Suppressor macrophage (primary cell): Measurements from ENCODE around the gene NHERF2.

Experiments used
- DNase-seq, 4 experiments: peaks; one replicate each; pipeline ENCODE4 v3.0.0-alpha.2; 2020 to 2022

Gene NHERF2

DNA sequence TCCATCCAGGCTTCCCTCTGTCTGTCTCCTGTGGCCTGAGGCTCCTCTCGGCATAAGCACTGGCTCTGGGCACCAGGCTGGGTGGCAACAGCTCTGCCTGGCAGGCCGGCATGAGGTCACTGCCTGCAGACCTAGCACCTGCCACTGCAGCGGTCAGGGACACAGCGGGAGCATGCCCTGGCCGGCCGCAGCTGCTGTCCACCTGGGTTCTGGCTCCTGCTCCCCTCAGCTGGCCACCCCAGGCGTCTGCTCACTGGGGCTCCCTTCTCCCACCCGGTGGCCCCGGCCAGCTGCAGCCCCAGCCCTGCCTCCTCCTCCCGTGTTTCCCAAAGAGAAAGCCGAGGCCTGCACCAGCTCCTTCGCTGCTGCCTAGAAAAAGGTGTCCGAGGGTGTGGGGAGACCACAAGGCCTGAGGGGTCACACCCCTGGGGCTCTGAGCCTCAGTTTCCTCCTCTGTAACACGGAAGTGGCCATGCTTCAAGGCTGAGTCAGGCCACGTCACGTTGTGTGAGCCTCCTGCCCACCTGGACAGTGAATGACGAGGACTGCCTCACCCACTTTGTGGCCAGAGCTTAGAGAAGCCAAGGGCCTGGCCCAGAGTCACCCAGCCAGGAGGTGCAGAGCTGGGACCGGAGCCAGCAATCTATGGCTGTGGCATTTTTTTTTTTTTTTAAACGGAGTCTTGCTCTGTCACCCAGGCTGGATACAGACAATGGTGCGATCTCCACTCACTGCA lies 14.3 kb downstream of the NHERF2 start:
- no peak for DNase-seq

DNA sequence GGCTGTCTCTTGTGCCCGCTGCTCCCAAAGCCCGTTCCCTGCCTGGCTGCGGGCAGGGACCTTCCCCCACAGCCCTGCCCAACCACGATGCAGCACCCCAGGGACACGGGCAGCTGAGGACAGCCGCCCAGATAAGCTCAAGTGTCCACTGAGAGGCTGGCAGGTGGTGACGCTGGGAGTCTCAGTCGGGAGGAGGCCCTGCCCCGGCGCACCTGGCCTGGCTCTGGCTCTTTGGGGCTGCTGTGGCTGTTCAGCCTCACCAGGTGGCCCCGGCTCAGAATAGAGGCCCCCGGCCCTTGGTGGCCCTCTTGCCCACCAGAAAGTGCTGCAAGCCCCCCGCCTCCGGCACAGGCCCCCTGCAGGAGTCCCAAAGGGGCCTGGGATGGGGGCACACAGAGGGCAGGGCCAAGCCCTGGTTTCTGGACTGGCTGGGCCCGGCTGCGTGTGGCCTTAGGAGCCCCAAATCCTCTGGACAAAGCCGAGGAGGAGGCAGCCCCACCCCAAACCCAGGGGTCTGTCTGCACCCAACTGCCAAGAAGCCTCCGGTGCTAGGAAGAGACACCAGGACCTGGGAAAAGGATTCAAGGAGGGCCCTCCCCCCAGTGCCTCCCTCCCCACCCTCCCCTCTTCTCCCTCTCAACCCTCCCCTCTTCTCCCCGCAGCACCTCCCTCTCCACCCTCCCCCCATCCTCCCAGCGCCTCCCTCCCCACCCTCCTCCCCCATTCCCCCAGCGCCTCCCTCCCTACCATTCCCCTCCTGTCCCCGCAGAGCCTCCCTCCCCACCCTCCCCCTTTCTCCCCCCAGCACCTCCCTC lies 15.7 kb downstream of the NHERF2 start:
- DNase-seq, result no peak

DNA sequence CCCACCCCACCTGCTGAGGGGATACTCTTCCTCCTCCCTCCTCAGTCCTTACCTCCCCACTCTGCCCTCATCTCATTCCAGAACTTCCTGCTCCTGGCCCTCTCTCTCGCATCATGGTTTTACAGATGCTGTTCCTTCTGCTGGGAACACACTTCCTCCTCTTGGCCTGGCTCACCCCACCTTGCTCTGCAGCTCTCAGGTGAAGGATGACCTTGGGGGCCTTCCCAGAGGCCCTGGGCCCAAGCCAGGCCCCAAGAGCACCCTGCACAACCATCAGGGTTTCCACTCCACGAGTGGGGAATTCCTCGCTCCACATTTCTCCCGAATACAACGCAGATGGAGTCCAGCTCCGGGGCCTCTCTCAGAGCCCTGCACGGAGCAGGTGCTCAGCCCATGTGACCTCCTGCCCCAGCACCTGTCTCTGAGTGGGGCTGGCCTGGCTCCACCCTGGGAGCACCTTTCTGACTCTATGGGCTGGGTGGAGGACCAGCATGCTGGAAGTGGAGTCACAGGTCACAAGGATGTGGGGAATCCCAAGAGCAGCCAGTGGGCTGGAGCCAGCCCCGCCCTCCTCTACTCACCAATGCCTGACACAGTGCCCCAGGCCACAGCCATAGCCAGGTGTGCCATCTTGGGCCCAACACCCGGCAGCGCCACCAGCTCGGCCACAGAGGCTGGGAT lies 16.4 kb downstream of the NHERF2 start:
- DNase-seq, result peak in 3 of 4 experiments; percentile 23 to 40 (median 26)

DNA sequence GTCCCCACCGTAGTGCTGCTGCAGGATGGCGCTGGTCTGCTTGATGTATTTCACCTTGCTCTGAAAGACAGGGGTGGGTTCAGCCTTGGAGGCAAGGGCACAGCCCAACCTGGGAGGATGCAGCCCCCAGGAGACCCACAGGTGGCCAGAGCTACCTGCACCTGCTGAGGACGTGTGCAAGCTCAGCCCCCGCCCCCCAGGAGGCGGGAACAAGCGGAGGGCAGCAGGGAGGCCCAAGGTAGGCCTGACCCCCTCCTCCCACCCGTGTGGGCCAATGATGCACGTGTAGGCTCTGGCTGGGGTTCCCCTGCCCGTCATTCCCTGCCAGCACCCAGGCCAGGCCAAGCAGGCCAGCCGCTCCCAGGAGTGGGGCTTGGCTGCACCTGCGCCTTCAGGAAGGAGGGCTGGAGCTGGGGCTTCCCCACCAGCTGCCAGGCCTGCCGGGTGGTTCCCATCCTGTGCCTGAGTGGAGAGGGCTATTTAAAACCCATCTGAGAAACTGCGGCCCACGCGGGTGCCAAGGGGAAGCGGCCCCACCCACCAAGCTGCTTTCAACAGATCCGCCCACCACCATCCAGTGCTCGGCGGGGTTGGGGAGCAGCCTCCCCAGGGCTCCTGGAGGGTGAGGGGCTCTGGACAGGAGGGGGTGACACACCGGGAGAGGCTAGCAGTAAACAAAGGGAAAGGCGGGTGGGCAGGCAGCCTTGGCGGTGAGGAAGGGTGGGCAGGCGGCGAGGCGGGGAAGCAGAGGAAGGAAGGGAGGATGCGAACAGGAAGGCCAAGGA lies 17.2 kb downstream of the NHERF2 start:
- peak; percentile 82 to 93 (median 88) for DNase-seq

DNA sequence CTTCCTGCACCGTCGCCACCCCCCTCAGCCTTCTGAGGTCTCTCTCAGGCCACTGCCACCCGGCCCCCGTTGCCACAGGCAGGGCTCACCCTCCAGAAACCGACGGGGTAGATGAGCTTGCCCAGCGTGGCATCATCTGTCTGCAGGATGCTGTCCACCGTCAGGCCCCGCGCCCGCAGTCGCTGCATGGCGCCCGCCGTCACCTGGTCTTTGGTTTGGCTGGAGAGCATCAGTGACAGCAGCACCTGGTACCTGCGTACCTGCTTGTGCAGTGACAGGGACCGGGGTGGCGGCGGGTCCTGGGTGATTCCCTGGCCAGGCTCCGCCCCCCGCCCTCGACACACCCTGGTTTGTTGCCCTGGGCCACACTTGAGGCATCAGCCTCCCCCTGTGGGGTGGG lies 17.8 kb downstream of the NHERF2 start:
- DNase-seq, result peak in 1 of 4 experiments; percentile 8

DNA sequence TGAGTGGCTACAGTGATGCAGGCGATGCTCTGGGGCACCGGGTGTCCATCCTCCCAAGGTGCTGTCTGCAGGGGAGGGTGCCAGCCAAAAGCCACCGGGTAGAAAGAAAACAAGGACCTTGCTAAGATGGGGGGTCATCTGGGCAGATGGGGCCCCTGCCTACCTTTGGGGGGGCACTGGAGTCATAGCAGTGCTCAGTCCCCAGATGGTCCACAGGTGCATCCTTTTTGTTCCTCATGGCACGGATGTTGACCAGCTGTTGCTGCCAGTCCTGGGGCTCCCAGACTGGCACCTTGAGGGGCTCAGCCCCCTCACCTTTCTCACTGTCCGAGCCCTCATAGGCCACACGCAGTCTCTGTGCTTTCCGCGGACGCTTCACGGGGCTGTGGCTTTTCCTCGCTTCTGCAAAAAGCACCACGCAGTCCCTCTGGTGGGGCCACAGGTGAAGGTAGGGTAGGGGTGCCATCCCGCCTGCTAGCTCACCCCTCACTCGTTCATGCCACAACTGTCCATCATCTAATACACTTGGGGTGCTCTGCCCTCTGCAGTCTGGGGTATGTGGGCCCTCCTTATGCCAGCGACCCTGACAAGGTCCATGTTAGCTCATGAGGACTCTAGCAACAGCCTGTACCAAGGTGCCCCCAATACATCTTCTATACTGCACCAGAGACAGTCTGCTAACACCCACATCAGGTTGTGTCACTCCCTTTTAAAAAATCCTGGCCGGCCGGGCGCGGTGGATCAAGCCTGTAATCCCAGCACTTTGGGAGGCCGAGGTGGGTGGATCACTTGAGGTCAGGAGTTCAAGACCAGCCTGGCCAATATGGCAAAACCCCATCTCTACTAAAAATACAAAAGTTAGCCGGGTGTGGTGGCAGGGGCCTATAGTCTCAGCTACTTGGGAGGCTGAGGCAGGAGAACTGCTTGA lies 19.5 kb downstream of the NHERF2 start:
- DNase-seq, result no peak

DNA sequence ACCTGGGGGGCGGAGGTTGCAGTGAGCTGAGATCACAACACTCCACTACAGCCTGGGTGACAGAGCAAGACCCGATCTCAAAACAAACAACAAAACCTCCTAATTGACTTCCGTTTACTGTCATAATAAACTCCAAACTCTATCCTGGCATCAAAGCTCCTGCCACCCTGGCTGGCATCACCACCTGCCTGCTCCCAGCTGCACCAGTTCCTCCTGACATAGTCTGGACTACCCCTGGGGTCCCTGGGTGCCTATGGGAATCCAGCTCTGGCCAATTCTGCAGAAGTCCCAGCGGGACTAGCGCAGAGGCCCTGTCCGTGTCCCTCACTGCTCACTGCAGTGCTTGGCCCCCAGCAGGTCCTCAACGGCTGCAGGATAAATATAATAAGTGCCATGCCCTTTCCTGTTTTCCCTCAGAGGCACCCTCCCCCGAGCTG lies 20.2 kb downstream of the NHERF2 start:
- DNase-seq, result no peak

DNA sequence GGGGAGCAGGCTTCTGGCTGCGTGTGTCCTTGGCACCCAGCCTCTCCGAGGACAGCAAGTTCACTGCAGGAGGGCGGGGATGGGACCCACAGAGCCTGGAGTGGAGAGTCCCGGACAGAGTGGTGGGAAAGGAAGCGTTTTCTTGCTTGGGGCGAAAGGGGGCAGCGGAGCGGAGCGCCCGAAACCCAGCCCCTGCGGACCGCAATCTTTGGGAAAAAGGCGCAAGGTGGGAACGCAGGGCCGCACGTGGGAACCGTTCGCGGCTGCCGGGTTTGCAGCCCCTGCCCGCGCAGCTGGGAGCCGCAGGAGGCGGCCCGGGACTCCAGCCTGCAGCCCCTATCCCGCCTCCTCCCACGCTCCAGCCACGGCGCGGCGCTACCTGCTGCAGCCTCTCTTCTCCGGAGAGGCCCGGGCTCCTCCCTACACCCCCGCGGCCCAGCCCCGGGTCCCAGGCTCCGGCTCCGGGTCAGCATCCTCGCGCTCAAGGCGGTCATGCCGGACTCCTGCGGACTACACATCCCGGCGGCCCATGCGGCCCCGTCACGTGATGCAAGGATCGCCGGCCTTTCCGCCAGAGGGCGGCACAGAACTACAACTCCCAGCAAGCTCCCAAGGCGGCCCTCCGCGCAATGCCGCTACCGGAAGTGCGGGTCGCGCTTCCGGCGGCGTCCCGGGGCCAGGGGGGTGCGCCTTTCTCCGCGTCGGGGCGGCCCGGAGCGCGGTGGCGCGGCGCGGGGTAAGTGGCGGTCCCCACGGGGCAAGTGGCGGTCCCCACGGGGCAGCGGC lies 20.8 kb downstream of the NHERF2 start, which contains the start of the genes NTHL1 and TSC2:
NTHL1 (minus strand) TSS at position 505 of the 786 bp plus-strand sequence; CDS start at position 494, 11 bp downstream.
TSC2 (plus strand) TSS at position 656 of the 786 bp plus-strand sequence. CDS start 631 bp downstream, outside the sequence.
- peak; percentile 97 to 98 (median 98) for DNase-seq

DNA sequence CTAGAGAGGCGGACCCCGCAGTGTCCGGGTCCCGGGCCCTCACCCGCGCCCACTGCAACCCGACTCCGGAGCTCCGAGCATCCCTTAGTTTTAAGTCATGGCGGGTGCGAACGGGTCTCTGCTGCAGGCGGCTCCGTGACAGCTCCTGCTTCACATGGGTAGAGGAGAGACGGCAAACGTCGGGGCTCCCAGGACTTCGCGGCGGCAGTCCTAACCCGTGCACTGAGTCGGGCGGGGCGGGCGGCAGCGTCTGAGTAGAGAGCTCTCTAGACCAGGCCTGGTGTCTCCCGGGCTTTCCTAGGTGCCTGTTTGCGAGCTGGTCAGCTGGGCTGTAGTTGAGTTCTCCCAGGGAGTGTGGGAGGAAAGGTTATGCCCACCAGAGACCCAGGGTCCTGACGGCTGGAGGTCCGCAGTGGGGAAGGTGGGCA lies 21.4 kb downstream of the NHERF2 start:
- DNase-seq, result no peak

DNA sequence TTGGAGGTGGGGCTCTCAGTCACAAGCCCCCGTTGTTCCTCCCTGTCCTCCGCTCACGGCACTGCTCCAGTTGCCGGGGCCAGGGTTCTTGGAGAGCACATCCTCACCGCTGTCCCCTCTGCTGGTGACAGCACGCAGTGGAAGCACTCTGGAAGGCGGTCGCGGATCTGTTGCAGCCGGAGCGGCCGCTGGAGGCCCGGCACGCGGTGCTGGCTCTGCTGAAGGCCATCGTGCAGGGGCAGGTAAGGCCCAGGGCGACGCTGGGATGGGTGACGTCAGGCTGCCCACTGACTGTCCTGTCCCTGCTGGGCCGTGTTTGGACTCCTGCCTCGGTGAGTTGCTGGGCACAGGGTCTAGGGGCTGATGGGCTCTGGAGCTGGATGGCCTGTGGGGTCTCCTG lies 26.5 kb downstream of the NHERF2 start:
- DNase-seq, result no peak

DNA sequence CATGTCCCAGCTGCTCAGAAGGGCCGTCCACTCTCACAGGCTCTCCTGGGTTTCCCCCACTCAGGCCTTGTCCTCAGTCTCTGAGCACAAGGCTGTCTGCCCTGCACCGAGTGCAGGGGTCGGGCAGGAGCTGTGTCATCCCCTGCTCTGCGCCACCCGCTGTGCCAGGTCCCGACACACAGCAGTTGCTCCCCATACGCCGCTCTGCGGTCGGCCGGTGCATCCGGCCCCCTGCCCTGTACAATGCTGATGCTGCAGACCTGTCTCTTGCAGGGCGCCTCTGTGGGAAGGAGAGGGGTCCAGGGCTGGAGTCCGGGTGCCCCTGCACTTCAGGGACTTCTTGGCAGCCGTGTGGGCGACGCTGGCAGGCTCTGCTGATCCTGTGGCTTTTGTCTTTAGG lies 27.2 kb downstream of the NHERF2 start:
- DNase-seq, result no peak

DNA sequence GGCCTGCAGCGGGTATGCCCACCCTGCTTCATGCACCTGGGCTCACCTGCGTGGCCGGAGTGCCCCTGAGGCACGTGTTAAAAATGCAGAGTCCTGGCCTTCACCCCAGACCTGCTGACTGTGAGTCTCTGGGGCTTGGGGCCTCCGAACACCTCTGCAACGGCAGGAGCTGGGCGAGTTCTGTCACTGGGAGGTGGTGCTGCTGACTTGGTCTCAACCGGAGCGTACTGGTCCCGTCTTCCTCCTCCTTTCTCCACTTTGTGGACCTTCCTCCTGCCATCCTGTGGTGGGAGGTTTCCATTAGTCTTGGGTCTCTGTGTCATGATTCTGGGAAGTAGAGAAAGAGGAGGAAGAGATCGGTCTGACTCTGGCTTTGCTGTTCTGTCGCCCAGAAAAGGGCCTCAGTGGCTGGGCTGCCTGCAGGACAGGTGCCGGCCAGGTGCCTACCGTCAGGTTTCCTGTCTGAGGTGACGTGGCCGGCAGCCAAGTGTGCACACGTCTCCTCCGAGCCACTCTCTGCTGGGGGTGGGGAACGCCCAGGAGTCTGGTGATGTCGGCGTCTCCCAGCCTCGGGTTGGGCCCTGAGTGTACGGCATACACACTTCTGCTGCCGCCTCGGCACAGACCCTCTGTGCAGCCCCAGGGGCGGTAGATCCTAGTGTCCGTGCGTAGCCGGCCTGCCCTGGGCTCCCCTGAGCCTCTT lies 28.0 kb downstream of the NHERF2 start:
- no peak for DNase-seq

DNA sequence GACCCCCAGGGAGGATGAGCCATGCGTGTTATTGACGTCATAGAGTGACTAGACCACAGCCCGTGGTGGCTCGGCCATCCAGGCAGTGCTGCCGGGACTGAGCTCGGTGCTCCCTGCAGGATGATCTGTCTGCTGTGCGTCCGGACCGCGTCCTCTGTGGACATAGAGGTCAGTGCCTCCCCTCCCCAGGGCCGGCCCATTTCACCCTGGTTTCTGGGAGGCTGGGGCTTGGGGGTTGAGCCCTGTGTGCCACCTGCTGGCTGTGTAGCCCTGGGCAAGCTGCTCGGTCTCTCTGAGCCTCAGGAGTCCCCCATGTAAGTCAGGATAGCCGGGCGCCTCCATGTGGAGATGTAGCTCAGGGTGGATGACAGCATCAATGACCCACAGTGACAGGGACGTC lies 29.4 kb downstream of the NHERF2 start:
- peak in 2 of 4 experiments; percentile 17 to 32 for DNase-seq

DNA sequence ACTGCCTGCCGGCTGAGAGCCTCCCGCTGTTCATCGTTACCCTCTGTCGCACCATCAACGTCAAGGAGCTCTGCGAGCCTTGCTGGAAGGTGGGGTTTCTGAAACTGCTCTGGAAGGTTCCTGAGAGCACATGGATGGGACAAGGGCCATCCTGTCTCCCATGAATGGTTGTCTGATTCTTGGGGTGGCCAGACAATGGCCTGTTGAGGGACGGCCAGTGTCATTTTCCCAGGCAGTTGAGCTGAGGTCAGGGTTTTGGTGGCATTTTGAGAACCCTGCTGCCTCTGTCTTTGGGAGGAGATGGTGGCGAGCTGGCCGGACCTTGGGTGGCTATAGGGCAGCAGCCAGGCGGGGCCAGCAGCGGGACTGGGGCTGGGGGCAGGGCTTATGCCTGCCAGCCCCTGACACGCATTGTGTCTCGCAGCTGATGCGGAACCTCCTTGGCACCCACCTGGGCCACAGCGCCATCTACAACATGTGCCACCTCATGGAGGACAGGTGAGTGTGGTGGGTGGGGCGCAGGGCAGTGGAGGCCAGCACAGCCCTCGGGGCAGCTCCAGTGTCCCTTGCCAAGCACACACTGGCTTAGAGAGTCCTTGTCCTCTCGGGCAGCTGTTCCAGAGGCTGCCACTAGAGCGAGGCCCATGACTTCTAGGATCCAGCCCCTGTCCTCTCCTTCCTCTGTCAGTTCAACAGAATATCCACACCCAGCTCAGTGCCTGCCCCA lies 30.1 kb downstream of the NHERF2 start:
- DNase-seq, result no peak

DNA sequence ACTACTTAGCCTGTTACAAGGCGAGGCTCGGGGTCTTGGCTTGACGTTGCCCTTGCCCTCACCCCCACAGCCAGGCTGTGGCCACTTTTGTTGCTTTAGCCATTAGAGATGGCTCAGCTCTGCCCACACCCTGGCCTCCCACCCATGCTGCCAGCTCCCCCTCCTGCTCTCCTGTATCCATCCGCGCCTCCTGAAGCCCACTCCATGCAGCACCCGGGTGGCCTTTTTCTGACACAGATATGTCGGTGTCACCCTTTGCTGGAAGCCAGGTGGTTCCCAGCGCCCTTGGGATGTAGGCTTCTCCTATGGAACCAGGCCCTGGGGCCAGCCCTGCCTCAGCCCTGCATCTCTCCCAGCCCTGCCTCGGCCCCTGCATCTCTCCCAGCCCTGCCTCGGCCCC lies 30.7 kb downstream of the NHERF2 start:
- DNase-seq, result no peak

DNA sequence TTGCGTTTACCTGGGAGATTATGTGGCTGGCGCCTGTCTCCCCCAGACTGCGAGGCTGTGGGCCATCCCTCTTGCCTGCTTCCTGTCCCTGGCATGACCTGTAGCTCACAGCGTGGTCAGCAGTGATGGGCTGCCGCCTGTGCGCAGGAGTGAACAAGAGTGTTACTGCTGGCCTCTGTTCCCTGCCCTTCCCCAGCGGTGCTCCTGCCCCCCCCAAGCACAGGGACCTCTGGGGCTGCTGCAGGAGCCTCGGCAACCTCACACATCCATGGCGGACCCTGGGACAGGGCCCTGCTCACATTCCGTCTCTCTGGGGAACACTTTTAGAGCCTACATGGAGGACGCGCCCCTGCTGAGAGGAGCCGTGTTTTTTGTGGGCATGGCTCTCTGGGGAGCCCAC lies 31.7 kb downstream of the NHERF2 start:
- no peak for DNase-seq

DNA sequence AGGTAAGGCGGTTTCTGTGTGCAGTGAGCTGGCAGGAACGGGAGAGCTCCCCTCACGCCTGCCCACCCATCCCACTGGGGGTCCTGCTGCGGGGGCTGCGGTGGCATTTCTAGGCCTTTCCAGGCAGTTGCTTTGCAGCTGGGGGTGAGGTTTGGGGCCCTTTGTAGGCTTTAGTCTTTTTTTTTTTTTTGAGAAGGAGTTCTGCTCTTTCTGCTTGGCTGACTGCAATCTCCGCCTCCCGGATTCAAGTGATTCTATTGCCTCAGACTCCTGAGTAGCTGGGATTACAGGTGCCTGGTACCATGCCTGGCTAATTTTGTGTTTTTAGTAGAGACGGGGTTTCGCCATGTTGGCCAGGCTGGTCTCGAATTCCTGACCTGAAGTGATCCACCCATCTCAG lies 32.2 kb downstream of the NHERF2 start:
- DNase-seq, result no peak

DNA sequence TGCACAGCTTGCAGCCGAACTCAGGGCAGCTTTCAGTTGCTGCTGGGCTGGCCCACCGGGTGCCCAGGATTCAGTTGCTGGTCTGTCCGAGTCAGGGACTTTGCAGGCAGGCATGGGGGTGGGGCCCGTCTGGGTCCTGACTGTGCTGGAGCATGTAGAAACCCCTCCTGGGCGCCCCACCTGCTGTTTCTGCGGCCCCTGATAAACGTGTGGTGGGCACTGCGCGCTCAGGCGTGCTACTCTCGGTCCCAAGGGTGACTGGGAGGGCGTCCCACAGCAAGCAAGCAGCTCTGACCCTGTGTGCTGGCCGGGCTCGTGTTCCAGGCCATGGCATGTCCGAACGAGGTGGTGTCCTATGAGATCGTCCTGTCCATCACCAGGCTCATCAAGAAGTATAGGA lies 33.6 kb downstream of the NHERF2 start:
- DNase-seq, result no peak

DNA sequence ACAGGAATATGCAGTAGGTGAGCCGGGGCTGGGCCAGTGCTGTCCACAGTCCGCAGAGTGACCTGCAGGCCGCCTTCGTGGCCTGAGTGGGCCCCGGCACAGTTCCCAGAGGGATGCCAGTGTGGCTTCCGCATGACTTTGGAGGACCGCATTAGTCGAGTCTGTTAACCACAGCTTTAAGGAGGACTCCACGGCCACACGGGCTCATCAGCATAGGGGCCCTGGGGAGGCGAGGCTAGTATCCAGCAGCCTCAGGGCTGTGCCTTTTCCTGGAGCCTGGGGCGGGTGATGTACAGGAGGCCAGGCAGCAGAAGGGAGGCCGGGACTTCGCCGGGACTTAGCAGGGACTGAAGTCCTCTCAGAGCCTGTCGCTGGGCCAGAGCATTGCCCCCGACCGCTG lies 34.3 kb downstream of the NHERF2 start:
- no peak for DNase-seq
